CD4-positive, alpha-beta T cell (primary cell): ENCODE results near the gene SUCLG2. TPM values are rescaled to one million over a fixed set of nuclear protein-coding genes. Genes with fewer than 3 reads are reported as not detected.

Experiments used
- ATAC-seq: fragments of 200-7000 bp; cut with Tn5 transposase; one replicate; pipeline ENCODE4 v1.10.0; 2022; ENCODE audit warnings: mild to moderate bottlenecking; ENCODE audit not compliant: poor library complexity
- CTCF ChIA-PET: fragments of 350-600 bp; sonication (Branson Sonifier 250); formaldehyde crosslinking; loops from one replicate; lab custom pipeline; 2021; ENCODE audit warnings: antibody characterized with exemption, inconsistent platforms; lab: Charles Lee
- POLR2A ChIA-PET: fragments of 350-600 bp; sonication (Branson Sonifier 250); formaldehyde crosslinking; loops from one replicate; lab custom pipeline; 2021; ENCODE audit warnings: antibody characterized with exemption, inconsistent platforms; lab: Charles Lee
- DNase-seq, 14 experiments: peaks; one replicate each; pipeline ENCODE4 v3.0.0-alpha.2; 2013 to 2020; ENCODE audit warnings: mixed read lengths in 2 of 14
- H3K27ac ChIP-seq, 2 donors: one replicate each; pipeline versions ENCODE4 v1.5.1 to v1.7.0; 2013; ENCODE audit warnings: low read length in 2 of 2, low read depth in 1 of 2, mild to moderate bottlenecking in 1 of 2
- H3K27me3 ChIP-seq, 2 experiments: 1 replicate in 1 of 2; 2 replicates in 1 of 2; pipeline versions ENCODE4 v1.6.1 to v1.7.0; 2013; ENCODE audit warnings: low read length in 2 of 2, control low read depth in 1 of 2, mild to moderate bottlenecking in 1 of 2, moderate library complexity in 1 of 2; ENCODE audit not compliant: insufficient read depth in 2 of 2, control insufficient read depth in 1 of 2
- H3K36me3 ChIP-seq: one replicate; pipeline ENCODE4 v1.6.1; 2013; ENCODE audit warnings: low read length, control low read depth; ENCODE audit not compliant: insufficient read depth
- H3K4me1 ChIP-seq: one replicate; pipeline ENCODE4 v1.6.1; 2013; ENCODE audit warnings: low read length, control low read depth; ENCODE audit not compliant: insufficient read depth
- H3K4me3 ChIP-seq: one replicate; pipeline ENCODE4 v1.5.1; 2013; ENCODE audit warnings: mild to moderate bottlenecking, low read length, moderate library complexity
- H3K9me3 ChIP-seq, 2 experiments: 1 replicate in 1 of 2; 2 replicates in 1 of 2; pipeline versions ENCODE4 v1.6.1 to v1.7.0; 2013; ENCODE audit warnings: low read length in 2 of 2, mild to moderate bottlenecking in 2 of 2, control low read depth in 1 of 2, moderate library complexity in 1 of 2; ENCODE audit not compliant: control insufficient read depth in 1 of 2, insufficient read depth in 1 of 2
- H3K27ac Mint-ChIP-seq: one replicate; pipeline ENCODE4 v1.8.0; 2020; ENCODE audit warnings: mixed read lengths
- H3K27me3 Mint-ChIP-seq: one replicate; pipeline ENCODE4 v1.8.0; 2021; ENCODE audit warnings: mixed read lengths
- H3K36me3 Mint-ChIP-seq: one replicate; pipeline ENCODE4 v1.8.0; 2021; ENCODE audit warnings: low read depth, mixed read lengths
- H3K4me1 Mint-ChIP-seq: one replicate; pipeline ENCODE4 v1.8.0; 2021; ENCODE audit warnings: low read depth, mixed read lengths
- H3K4me3 Mint-ChIP-seq: one replicate; pipeline ENCODE4 v1.8.0; 2020; ENCODE audit warnings: mild to moderate bottlenecking, mixed read lengths
- H3K9me3 Mint-ChIP-seq: one replicate; pipeline ENCODE4 v1.8.0; 2020; ENCODE audit warnings: mixed read lengths
- intact Hi-C, 2 experiments: fragments of 100-400 bp; cut with DNase I in 1 of 2; cut with micrococcal nuclease in 1 of 2; formaldehyde crosslinking; loops; one replicate each; pipeline versions ENCODE4 v1.15.1 to v1.9.0; 2023 to 2025; cut with DNase I, micrococcal nuclease
- total RNA-seq, 174 experiments: library from RNA in 2 of 174; stranded (reverse) in 2 of 174; gene quantifications; one replicate each; pipeline ENCODE4 v1.2.3 and lab custom pipeline; 2021 to 2026
- TF ChIP-seq, protein P1 (sequence below): fragments of 200-600 bp; IDR thresholded peaks from one replicate; pipeline ENCODE4 v1.8.0; 2022; ENCODE audit warnings: antibody characterized with exemption, mild to moderate bottlenecking

Gene SUCLG2
- total RNA-seq, 2 experiments from 2014 or later, result 51.7 to 52.4 TPM

GRCh38 chr3:67593761-67594234 lies 60.6 kb downstream of the SUCLG2 start:
- H3K27me3 ChIP-seq, result no peaks in the 10 kb centered on the region
- CTCF ChIA-PET, result interaction anchor here (0.6 to 1.2 kb wide), 3 partner anchors 18 to 564 kb away, joined by 3 to 4 read pairs (median 3); no protein-coding TSS in a partner anchor
- peaks cover 72% of the 10 kb centered on the region for H3K36me3 Mint-ChIP-seq
- no peak overlapping the region for H3K27ac Mint-ChIP-seq
- no peak overlapping the region for H3K27ac ChIP-seq
- TF ChIP-seq, protein P1, sequence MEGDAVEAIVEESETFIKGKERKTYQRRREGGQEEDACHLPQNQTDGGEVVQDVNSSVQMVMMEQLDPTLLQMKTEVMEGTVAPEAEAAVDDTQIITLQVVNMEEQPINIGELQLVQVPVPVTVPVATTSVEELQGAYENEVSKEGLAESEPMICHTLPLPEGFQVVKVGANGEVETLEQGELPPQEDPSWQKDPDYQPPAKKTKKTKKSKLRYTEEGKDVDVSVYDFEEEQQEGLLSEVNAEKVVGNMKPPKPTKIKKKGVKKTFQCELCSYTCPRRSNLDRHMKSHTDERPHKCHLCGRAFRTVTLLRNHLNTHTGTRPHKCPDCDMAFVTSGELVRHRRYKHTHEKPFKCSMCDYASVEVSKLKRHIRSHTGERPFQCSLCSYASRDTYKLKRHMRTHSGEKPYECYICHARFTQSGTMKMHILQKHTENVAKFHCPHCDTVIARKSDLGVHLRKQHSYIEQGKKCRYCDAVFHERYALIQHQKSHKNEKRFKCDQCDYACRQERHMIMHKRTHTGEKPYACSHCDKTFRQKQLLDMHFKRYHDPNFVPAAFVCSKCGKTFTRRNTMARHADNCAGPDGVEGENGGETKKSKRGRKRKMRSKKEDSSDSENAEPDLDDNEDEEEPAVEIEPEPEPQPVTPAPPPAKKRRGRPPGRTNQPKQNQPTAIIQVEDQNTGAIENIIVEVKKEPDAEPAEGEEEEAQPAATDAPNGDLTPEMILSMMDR, result no peak
- H3K4me1 Mint-ChIP-seq, result peaks cover 73% of the 10 kb centered on the region
- H3K4me3 ChIP-seq, result no peak overlapping the region
- POLR2A ChIA-PET, result interaction anchor here (1.0 kb wide), 1 partner anchor 10 kb away, joined by 3 read pairs; no protein-coding TSS in a partner anchor
- H3K36me3 ChIP-seq, result peaks cover 28% of the 10 kb centered on the region
- H3K9me3 Mint-ChIP-seq, result no peaks in the 10 kb centered on the region
- peaks cover 8% of the 10 kb centered on the region for H3K4me1 ChIP-seq
- no peaks in the 10 kb centered on the region for H3K9me3 ChIP-seq
- ATAC-seq, result no peak
- peak in 3 of 14 experiments; percentile 13 to 21 (median 17) for DNase-seq
- no peak overlapping the region for H3K4me3 Mint-ChIP-seq
- intact Hi-C loops, result loop anchor here in 1 of 2 experiments (10.0 kb wide), 1 partner anchor 201 kb away; no protein-coding TSS in a partner anchor
- H3K27me3 Mint-ChIP-seq, result no peaks in the 10 kb centered on the region

- no peaks in the 10 kb centered on the region for H3K27me3 ChIP-seq
- H3K4me3 ChIP-seq, result no peak overlapping the region
- peaks cover 22% of the 10 kb centered on the region for H3K36me3 ChIP-seq
- H3K9me3 ChIP-seq, result no peaks in the 10 kb centered on the region
- CTCF ChIA-PET, result no interaction called here
- Mint-ChIP-seq H3K27ac (no peak overlapping the region), H3K4me3 (no peak overlapping the region), H3K4me1 (peaks cover 71% of the 10 kb centered on the region), H3K36me3 (peaks cover 73% of the 10 kb centered on the region), H3K27me3 (no peaks in the 10 kb centered on the region), H3K9me3 (no peaks in the 10 kb centered on the region)
- H3K27ac ChIP-seq, result no peak overlapping the region
- H3K4me1 ChIP-seq, result peaks cover 8% of the 10 kb centered on the region
- intact Hi-C loops, result loop anchor here in 1 of 2 experiments (10.0 kb wide), 1 partner anchor 203 kb away; no protein-coding TSS in a partner anchor
- ATAC-seq (no peak), DNase-seq (no peak)
- TF ChIP-seq, protein P1, result no peak
- POLR2A ChIA-PET, result no interaction called here
Measured at GRCh38 chr3:67592057-67592456, 62.4 kb downstream of the SUCLG2 start.

GRCh38 chr3:67587811-67588210 lies 66.6 kb downstream of the SUCLG2 start:
- no peak for DNase-seq
- H3K9me3 ChIP-seq, result no peaks in the 10 kb centered on the region
- peaks cover 87% of the 10 kb centered on the region for H3K36me3 Mint-ChIP-seq

More at GRCh38 chr3:67587811-67588210, 66.6 kb downstream of the SUCLG2 start:
- no peak for ATAC-seq
- intact Hi-C loops, result no loop called here
- H3K9me3 Mint-ChIP-seq, result no peaks in the 10 kb centered on the region
- CTCF ChIA-PET, result interaction anchor here (1.7 kb wide), 1 partner anchor 19 kb away, joined by 3 read pairs; no protein-coding TSS in a partner anchor
- H3K27ac Mint-ChIP-seq, result no peak overlapping the region
- Histone ChIP-seq H3K27me3 (no peaks in the 10 kb centered on the region), H3K36me3 (peaks cover 33% of the 10 kb centered on the region), H3K27ac (no peak overlapping the region), H3K4me3 (no peak overlapping the region), H3K4me1 (no peaks in the 10 kb centered on the region)
- POLR2A ChIA-PET, result no interaction called here
- no peaks in the 10 kb centered on the region for H3K27me3 Mint-ChIP-seq
- TF ChIP-seq, protein P1, result no peak
- H3K4me3 Mint-ChIP-seq, result no peak overlapping the region
- H3K4me1 Mint-ChIP-seq, result peaks cover 72% of the 10 kb centered on the region
